Transverse colon (tissue), 4 donors: ENCODE data around the gene PDGFC.

Experiments
- EP300 ChIP-seq: sonication (generic); formaldehyde crosslinking; IDR thresholded peaks from one replicate; pipeline ENCODE4 v1.6.1; 2017; ENCODE audit warnings: antibody characterized with exemption, low read depth
- POLR2A ChIP-seq: fragments of 450-650 bp; IDR thresholded peaks from one replicate; pipeline ENCODE4 v1.6.1; 2016; ENCODE audit warnings: antibody characterized with exemption, mild to moderate bottlenecking, moderate library complexity
- POLR2AphosphoS5 ChIP-seq, 3 donors: sonication (generic); formaldehyde crosslinking; IDR thresholded peaks; one replicate each; pipeline ENCODE4 v1.6.1; 2016; ENCODE audit warnings: antibody characterized with exemption in 3 of 3
- TF ChIP-seq, protein P1 (sequence below), 5 experiments: fragments of 200-600 bp in 3 of 5; fragments of 450-650 bp in 2 of 5; sonication (generic) in 3 of 5; IDR thresholded peaks; 1 replicate in 2 of 5; 2 replicates in 3 of 5; pipeline ENCODE4 v1.5.1; 2016 to 2017; ENCODE audit warnings: antibody characterized with exemption in 5 of 5, inconsistent platforms in 3 of 5, mild to moderate bottlenecking in 2 of 5, moderate library complexity in 1 of 5

- TF ChIP-seq, protein P1, sequence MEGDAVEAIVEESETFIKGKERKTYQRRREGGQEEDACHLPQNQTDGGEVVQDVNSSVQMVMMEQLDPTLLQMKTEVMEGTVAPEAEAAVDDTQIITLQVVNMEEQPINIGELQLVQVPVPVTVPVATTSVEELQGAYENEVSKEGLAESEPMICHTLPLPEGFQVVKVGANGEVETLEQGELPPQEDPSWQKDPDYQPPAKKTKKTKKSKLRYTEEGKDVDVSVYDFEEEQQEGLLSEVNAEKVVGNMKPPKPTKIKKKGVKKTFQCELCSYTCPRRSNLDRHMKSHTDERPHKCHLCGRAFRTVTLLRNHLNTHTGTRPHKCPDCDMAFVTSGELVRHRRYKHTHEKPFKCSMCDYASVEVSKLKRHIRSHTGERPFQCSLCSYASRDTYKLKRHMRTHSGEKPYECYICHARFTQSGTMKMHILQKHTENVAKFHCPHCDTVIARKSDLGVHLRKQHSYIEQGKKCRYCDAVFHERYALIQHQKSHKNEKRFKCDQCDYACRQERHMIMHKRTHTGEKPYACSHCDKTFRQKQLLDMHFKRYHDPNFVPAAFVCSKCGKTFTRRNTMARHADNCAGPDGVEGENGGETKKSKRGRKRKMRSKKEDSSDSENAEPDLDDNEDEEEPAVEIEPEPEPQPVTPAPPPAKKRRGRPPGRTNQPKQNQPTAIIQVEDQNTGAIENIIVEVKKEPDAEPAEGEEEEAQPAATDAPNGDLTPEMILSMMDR (IDR thresholded peaks at IDR 0.05): no peak
- no peak for TF ChIP-seq POLR2A
- no peak for TF ChIP-seq POLR2AphosphoS5 (IDR thresholded peaks at IDR 0.05)
- no peak for TF ChIP-seq EP300
Measured at GRCh38 chr4:156837625-156838345, 133.8 kb downstream of the PDGFC start.
